ENCODE data around the gene TOP2B.

TOP2B gene

DNA sequence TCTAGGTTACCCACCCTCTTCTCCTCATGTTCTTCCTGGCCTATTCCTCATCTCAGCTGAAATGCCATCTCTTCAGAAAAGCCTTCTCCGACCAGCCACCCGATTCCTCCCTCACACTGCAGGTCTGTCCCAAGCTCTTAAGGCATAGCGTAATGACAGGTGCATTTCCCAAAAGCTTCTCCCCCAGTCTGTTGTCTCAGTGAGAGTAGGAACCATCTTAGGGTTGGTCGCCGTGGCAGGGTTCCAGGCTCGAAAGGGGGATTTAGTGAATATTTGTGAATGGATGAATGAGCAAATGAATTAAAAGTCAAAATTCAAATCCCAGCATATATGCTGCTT, 78.6 kb downstream of the TOP2B start:
- FAIRE-seq (no peak), DNase-seq (ENCODE audit: insufficient read length, low spot score) (no peak)

DNA sequence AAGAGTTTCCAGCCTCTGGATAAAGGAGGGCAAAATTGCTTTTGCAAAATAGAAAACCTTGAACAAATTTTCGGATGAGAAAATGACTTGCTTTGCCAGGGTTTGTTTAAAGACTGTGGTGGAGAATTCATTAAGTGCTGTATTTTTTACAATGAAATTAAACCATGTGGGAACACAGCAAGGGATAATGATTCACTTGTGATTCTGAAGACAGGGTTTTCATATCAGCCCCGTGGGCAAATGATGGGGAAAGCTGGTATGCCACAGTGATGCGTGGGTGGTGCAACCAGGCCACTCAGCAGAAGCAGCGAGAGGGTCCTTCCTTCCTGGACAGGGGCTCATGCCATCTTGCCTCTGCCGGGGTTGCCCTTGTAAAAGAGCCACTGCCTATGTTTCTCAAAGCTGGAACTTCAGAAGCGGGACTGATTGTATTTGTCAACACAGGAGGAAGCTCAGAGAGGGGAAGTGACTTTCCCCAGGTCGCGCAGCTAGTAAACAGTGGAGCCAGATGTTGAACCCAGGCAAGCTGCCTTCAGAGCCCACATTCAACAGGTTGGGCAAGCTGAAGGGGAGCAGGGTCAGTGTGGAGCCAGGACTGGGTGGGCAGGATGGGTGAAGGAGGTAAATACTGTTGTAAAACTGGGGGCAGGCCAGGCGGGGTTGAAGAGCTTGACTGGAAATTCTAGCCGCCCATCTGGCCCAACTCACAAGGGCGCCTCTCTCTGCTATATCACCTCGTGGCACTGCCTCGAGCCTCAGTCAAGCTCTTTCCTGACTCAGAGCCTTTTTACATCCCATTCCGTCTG, 79.1 kb downstream of the TOP2B start:
- DNase-seq (ENCODE audit: insufficient read length, low spot score) (no peak), FAIRE-seq (no peak)

DNA sequence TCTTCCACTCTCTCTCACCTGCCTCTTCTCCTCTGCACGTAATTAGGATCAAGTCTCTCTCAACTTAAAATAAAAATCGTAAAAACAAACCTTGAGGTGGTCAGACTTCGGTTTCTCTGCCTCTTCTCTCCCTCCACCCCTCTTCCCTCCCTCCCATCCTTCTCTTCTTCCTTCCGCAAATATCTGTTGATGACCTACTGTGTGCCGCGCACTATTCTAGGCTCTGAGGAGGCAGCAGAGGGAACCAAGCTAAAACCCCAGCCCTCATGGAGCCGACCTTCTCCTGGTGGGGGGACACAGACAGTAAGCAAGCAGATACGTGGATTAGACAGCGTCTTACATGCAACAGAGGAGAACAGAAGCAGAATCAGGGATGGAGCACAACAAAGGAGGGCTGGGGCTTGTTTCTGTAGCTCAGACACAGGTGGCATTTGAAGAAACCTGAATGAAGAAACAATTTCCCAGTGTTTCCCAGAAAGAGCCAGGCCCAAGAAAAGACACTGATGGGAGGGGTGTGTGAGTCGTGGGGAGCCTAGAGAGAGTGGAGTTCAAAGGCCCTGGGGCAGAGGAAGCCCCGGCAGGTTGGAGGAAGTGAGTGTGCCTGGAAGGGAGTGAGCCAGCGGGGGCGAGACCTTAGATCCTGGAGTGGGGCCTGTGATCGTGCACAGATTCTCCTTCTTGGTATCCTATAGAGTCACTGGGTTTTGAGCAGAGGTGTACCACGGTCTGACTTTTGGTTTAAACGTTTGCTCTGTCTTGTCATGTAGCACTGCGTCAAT, 80.5 kb downstream of the TOP2B start:
- no peak for DNase-seq (ENCODE audit: insufficient read length, low spot score)
- no peak for FAIRE-seq

DNA sequence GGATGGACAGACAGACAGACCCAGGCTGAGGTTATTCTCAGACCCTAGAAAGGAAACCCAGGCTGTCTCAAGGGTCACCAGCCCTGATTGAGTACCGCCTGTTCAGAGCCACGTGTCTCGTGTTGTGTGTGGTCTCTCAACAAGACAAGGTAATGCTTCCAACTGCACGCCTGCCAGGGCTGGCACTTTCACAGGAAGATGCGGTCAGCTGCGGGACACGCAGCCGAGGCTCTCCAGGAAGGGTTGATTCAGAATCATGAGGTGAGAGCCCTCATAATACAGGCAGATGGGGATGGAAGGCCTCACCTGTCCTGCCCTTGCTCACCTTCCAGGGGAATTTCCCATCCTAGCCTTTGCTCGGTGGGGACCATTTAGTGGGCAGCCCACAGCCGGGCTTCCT, 81.4 kb downstream of the TOP2B start:
- DNase-seq (ENCODE audit: insufficient read length, low spot score) (no peak), FAIRE-seq (no peak)

- peak; percentile 67 for DNase-seq (ENCODE audit: insufficient read length, low spot score)
- no peak for FAIRE-seq
Measured at GRCh38 chr3:25582242-25582641, 82.5 kb downstream of the TOP2B start.

DNA sequence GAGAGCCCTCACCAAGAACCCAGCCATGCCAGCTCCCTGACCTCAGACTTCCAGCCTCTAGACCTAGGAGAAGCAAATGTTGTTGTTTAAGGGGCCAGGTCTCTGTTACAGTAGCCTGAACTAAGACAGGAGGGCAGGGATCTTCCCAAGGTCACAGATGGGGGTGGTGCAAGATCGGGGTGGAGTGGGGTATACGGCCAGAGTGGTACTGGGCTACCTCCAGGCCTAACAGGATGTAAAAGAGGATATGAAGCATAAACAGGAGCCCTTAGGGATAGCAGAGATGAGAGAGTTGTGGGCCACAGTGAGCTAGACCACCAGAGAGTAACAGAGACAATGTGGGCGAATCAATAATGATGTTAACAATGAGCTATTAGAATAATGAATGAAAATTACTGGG, 82.9 kb downstream of the TOP2B start:
- FAIRE-seq (no peak), DNase-seq (ENCODE audit: insufficient read length, low spot score) (no peak)

DNA sequence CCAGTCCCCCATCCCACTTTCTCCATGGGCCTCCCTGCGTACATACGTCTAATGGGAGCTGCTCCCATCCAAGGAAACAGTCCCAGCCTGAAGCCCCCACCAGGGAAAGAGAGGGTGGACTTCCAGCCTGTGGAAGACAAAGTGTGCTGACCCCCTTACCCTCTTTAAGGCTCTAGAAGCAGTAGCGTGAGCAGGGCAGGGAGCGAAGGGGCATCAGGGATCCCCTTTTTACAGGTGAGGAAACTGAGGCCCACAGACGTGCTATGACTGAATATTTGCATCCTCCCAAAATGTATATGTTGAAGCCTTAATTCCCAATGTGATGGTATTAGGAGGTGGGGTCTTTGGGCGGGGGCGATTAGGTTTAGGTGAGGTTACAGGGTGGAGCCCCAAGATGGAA, 83.4 kb downstream of the TOP2B start:
- no peak for DNase-seq (ENCODE audit: insufficient read length, low spot score)
- FAIRE-seq: no peak

GRCh38 chr3:25580534-25580933, 84.2 kb downstream of the TOP2B start:
- DNase-seq (ENCODE audit: insufficient read length, low spot score) (no peak), FAIRE-seq (no peak)

DNA sequence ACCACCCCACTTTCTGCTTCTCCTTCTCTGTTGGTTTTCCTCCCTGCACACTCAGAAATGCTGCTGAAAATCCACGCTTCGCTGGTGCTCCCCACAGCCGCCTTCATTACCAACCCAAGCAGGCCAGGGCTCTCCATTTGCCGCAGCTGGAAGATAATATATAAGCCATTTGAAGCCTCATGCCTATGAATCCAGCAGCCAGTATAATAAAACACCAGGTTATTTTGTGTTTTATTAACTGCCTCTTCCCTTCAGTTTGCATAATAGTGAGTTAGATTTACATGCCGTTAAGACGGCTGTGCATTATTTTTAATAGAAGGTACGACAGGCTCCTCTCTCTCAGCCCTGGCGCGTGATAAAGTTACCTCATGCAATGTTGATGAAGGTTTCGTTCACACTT, 86.6 kb downstream of the TOP2B start:
- no peak for FAIRE-seq
- DNase-seq (ENCODE audit: insufficient read length, low spot score): no peak

- FAIRE-seq (no peak), DNase-seq (ENCODE audit: insufficient read length, low spot score) (no peak)
Measured at GRCh38 chr3:25576831-25577454, 87.8 kb downstream of the TOP2B start.

DNA sequence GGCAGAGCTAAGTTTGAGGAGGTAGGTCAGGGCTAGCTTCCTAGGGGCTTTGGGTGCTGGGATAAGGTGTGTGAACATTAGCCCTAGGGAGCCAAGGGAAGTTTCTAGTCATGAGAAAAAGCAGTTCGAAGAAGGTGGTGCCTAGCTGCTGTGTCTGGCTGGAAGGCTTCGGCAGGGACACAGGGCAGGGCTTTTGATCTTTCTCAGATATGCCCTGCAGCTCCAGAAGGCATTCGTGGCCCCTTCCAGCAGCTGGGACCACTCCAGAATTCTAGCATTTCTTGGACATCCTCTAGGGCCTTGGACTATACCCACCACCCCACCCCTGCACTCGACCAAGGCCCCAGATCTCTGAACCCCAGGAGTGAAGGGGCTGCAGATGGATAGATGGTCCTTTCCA, 88.6 kb downstream of the TOP2B start:
- no peak for FAIRE-seq

DNA sequence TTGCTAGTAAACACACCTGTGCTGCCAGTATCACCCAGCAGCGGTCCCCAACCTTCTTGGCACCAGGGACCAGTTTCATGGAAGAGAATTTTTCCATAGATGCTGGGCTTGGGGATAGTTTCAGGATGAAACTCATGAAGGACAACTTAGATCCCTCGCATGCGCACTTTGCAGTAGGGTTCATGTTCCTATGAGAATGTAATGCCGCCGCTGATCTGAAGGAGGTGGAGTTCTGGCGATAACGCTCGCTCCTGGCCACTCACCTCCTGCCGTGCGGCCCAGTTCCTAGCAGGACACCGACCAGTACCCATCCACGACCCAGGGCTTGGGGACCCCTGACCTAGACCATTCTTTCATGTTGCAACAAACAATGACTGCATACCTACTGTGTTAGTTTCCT, 89.7 kb downstream of the TOP2B start:
- FAIRE-seq (no peak), DNase-seq (ENCODE audit: insufficient read length, low spot score) (no peak)

More for the DNA sequence above, 88.6 kb downstream of the TOP2B start:
- no peak for DNase-seq (ENCODE audit: insufficient read length, low spot score)

- DNase-seq (ENCODE audit: insufficient read length, low spot score) (no peak), FAIRE-seq (no peak)
Measured at GRCh38 chr3:25574172-25574765, 90.4 kb downstream of the TOP2B start.

GRCh38 chr3:25573386-25574171, 91.1 kb downstream of the TOP2B start:
- FAIRE-seq (no peak), DNase-seq (ENCODE audit: insufficient read length, low spot score) (peak; percentile 51)

- DNase-seq (ENCODE audit: insufficient read length, low spot score): peak; percentile 37
- FAIRE-seq: no peak
Measured at GRCh38 chr3:25572919-25573385, 91.8 kb downstream of the TOP2B start.

- DNase-seq (ENCODE audit: insufficient read length, low spot score) (no peak), FAIRE-seq (no peak)
Measured at GRCh38 chr3:25572336-25572735, 92.4 kb downstream of the TOP2B start.

DNA sequence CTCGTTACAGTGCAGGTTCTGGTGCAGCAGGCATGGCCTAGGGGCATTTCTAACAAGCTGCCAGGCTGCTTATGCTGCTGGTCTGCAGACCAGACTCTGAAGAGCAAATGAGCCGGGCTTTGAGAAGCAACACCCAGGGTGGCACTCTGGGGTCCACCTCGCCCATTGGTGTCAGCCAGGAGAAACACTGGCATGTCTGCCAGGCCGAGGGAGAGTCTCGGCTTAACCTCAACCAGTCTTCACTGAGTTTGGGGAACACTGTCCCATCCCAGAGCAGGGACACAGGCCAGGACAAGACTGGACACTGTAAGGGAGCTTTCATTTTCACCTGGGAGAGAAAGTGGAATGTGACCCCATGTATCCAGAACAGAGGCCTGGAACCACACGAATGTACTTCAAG, 93.4 kb downstream of the TOP2B start:
- no peak for FAIRE-seq

DNA sequence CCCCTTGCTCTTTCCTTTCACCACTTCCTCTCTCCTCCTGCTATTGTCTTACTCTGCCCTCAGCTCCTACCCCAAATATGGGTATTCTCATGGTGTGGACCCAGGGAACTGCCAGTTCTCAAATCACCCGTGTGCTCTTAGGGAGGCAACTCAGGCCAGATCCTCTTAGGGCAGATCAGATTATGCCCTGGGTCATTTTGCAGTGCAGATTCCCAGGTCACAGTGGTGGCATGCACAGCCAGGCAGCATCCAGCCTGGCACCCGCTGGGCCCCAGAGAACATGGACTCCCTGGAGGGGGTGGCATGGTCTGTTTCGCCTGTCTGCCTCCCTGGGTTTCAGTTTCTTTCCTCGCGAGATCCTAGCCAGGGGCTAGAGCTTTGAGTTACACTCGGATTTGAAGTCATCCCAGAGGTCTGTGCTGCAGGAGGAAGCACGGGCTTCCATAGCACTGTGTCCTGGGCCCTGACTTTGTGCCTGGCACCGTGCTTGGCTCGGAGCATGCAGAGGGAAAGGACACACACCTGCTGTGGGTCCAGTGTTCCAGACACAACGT, 96.1 kb downstream of the TOP2B start:
- FAIRE-seq: no peak
- no peak for DNase-seq (ENCODE audit: insufficient read length, low spot score)

More for the DNA sequence above, 93.4 kb downstream of the TOP2B start:
- no peak for DNase-seq (ENCODE audit: insufficient read length, low spot score)

DNA sequence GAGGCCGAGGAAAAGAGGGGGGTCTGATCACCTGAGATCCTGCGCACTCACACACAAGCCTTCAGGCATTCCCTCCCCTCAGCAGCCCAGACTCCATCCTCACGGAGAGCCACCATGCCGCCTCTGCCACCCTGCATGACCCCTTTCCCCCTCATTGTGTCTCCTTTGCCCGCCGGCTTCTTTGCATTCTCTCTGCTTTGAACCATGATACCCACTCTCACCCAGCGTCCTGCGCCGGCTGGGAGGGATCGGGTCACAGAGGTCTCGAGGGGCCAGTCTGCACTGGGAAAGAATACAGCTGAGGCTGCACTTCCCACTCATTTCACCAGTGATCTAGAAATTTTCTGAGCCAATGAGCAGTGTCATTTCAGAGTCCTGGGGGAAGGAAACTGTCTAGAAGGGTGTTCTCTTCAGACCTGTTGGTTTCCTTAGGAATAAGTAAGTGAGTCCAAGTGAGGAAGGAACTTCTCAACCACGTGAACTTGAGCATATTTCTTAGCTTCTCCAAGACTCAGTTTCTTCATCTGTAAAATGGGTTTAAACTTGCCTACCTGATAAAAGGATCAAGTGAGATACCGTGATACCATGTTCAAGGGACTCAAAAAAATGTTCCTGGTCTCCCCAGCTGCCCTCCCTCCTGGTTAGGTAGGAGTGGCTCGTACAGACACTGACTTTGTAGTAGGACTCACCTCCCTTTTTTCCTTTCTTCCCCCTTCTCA, 96.7 kb downstream of the TOP2B start:
- FAIRE-seq (no peak), DNase-seq (ENCODE audit: insufficient read length, low spot score) (no peak)

DNA sequence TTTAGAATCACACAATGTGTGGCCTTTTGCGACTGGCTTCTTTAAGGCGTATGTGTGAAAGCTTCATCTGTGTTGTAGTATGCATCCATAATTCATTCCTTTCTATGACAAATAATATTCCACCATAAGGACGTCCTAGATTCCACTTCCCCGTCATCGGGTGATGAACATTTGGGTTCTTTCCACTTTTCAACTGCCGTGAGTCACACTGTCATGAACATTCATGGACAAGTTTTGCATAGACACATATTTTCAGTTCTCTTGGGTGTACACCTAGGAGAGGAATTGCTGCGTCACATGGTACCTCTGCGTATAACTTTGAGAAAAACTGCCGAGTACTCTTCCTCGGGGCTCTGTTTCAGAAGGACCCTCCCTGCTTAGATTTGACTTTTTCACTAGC, 97.3 kb downstream of the TOP2B start:
- FAIRE-seq: no peak

More for the DNA sequence above, 97.3 kb downstream of the TOP2B start:
- DNase-seq (ENCODE audit: insufficient read length, low spot score): no peak

All from HTR-8/SVneo (cell line).